GM19438 (cell line): ENCODE results near the gene SUGCT.
A peak's percentile ranks its signal among the peaks of the same experiment; 100 is the strongest.
"Not testable (repeated sequence)": the region's sequence is repeated elsewhere in the genome, so short reads cannot be mapped to it uniquely, and the experiment has no call there.

Source experiments
- ATAC-seq: cut with Tn5 transposase; IDR thresholded peaks from one replicate; pipeline ENCODE4 v1.9.1; 2021; ENCODE audit warnings: low read depth; ENCODE audit not compliant: unreplicated experiment

SUGCT gene

GRCh38 chr7:40239755-40240303, 105.0 kb downstream of the SUGCT start:
- no peak for ATAC-seq

- no peak for ATAC-seq
Observed at GRCh38 chr7:40243076-40243475, 108.3 kb downstream of the SUGCT start.

GRCh38 chr7:40244226-40244625, 109.4 kb downstream of the SUGCT start:
- no peak for ATAC-seq

DNA sequence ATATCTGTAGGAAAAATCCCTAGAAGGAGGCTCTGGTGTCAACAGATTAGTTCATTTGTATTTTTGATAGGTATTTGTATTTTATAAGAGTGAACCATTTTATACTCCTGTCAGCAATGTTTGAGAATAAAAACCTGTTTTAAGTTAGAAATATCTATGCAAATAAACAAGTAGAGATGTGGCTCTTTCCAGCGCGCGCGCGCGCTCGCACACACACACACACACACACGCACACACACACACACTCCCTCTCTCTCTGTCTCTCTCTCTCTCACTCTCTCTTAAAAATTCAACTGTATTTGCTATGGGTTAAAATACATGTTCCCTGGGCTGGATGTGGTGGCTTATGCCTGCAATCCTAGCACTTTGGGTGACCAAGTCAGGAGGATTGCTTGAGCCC, 113.9 kb downstream of the SUGCT start:
- no peak for ATAC-seq

GRCh38 chr7:40253444-40253843, 118.6 kb downstream of the SUGCT start:
- not testable (repeated sequence) for ATAC-seq

DNA sequence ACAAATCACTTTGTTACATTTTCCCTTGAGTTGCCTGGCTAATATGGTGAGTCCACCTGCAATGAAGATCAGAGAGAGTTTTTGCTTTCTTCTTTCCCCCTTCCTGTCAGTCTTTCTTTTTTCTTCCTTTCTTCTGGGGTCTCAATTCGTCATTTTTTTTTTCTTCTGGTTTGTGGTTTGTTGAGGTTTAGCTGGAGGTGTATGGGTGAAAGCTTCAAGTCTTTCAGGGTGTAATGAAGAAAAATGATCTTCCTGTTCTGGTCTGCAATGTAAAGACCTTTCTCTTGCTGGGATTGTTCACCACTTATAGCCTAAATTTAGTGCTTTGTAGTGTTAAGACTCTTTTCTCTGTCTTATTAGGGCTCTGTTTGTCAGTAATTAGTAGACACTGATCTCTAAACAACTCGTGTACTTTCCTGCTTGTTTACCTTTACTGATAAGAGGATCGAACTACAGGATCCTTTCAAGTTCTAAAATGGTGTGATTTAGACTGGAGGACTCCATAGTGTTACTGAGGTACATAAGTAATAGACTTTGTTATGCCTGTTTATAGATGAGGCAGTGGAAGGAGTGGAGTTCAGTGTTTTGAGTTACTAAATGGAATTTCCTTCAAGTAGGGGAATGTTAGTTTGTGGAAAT, 129.1 kb downstream of the SUGCT start:
- no peak for ATAC-seq

GRCh38 chr7:40267583-40267982, 132.8 kb downstream of the SUGCT start:
- ATAC-seq, result no peak

DNA sequence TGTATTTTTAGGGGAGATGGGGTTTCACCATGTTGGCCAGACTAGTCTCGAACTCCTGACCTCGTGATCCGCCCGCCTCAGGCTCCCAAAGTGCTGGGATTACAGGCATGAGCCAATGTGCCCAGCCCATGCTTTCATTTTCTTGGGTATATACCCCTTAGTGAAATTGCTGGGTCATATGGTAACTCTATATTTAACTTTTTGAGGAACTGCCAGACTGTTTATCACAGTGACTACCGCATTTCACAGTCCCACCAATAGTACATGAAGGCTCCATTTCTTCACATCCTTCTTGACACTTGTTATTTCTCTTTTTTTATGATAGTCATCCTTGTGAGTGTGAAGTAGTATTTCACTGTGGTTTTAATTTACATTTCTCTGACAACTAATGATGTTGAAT, 134.0 kb downstream of the SUGCT start:
- not testable (repeated sequence) for ATAC-seq

DNA sequence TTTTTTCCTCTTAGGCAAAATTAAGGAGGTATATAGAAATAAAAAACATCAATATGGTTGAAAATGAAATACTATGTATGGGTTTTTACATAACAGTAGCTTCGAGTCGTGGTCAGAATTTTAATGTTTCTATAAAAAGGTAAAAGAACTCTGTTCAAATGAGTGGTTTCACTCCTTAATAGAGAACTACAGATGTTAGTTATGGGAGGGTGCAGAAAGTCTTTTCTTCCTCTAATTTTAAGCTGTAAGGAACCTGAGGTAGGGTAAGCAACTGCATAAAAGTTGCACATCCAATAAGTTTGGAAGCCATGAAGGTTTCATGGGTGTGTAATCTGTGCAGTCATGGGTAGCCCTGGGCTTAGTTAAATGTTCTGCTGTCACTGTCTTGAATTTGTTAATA, 141.3 kb downstream of the SUGCT start:
- ATAC-seq, result no peak

DNA sequence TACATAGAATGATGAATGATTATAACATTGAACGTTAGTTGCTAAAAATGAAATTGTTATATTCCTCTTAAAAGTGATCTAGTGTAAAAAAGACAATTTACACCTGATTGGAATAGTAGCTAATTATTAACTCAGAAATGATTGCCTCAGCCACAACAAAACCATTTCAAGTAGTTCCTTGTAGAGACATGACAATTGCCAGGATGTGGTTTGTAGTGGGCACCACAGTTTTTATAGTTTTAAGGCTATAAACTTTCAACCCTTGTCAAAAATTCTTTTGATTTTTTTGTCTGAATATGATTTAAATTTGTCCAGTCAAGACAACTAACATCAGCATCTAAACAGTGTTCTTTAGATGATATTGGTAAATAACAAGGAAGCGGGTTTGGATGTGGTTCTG, 145.2 kb downstream of the SUGCT start:
- ATAC-seq, result no peak

DNA sequence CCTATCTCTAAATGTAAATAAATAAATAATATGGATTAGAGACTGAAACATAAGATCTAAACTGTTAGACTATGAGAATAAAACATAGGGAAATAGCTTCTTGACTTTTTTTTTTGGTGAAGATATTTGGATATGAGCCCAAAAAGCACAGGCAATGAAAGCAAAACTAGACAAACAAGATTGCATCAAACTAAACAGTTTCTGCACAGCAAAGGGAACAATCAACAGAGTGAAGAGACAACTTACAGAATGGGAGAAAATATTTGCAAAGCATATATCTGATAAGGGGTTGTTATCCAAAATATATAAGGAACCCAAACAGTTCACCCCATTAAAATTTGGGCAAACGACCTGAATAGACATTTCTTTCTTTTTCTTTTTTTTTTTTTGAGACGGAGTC, 148.1 kb downstream of the SUGCT start:
- no peak for ATAC-seq

GRCh38 chr7:40283391-40283790, 148.6 kb downstream of the SUGCT start:
- no peak for ATAC-seq

GRCh38 chr7:40288827-40289226, 154.0 kb downstream of the SUGCT start:
- peak; percentile 78 for ATAC-seq

- ATAC-seq, result no peak
Observed at GRCh38 chr7:40297741-40298311, 163.0 kb downstream of the SUGCT start.

DNA sequence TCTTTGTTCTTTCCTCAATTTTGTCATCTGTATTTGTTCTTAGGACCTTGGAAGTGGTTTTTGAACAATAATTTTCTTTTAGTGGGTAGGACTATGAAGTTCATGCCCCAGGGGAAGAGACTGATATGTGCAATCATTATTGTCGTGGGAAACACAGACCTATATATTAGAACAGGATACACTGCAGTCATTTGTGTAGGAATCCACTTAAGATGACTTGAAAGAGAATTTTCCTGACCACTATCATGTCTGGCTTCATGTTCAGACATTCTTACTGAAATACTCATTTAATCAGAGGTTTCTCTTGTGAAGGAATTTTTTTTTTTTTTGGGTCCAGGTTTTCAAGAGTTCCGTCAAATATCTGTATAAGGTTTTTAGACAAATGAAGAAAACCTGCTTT, 163.6 kb downstream of the SUGCT start:
- no peak for ATAC-seq

DNA sequence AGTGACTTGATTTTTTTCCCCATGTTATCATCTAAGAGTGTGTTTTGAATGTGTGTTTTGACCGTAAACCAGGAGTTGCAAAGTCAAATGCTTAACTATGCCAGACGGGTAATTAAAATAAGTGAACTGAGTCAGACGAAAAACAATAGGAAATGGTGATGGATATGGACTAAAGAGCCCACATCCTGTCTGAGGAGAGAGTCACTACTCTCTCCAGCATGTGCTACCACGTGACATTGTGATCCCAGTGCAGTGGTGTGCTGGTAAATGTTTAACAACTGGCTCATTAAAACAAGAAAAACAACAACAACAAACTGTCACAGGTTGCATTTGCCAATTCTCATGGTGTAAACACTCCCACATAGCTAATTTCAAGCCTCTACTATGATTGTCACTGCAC, 164.3 kb downstream of the SUGCT start:
- ATAC-seq, result peak; percentile 72

- ATAC-seq, result no peak
Observed at GRCh38 chr7:40300146-40300670, 165.4 kb downstream of the SUGCT start.

- ATAC-seq, result no peak
Observed at GRCh38 chr7:40301486-40302068, 166.8 kb downstream of the SUGCT start.

DNA sequence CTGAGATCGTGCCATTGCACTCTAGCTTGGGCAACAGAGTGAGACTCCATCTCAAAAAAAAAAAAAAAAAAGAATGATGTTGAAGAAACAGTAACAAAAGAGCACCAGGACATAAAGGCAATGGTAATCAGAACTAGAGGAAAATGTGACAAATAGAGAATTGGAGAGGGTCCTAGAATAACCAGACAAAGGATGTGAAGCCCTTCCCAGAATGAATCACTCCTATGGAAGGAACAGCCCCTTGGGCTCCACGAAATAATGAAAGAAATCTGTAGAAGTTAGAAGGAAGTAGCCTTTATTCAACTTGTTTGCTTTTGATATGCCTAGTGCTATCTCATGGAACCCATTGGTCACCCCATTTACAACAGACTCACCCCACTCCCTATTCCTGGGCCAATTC, 169.2 kb downstream of the SUGCT start:
- ATAC-seq, result no peak

GRCh38 chr7:40305229-40305628, 170.4 kb downstream of the SUGCT start:
- ATAC-seq, result no peak

DNA sequence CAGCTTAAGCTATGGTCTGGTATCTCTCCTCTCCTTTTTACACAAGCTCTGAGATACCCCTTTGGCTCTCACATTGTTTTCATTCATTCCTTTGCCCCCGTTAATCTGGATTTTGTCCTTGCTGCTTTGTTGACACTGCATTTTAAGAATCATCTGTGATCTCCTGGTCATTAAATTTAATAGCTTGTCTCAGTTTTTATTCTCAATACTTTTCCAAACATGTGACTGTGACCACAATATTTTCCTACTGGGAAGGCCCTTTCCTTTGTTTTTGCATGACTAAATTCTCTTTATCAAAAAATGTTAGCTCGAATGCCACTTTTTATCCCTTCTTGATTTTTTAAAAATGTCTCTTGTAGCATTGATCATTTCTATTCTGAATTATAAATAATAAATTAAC, 171.2 kb downstream of the SUGCT start:
- ATAC-seq, result no peak

DNA sequence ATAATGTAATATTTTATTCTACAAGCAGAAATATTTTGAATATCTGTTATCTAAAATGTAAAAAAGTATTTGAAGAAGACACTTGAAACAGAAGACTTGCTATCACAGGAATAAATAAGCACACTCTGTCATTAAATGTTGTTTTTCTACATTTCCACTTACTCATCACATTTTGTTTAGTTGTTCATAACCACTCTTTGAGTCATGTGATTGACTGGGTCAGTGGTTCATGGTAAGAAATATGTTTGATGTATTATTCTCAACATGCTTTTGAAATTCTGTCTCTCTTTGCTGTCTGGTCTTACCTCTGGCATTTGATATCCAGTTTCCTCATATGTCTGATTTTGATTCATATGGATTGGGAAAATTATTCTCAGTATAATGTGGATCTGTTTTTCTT, 171.8 kb downstream of the SUGCT start:
- no peak for ATAC-seq
